Retinal pigment epithelial cell (primary cell): ENCODE measurements around the gene LPAR1.

Experiments used
- DNase-seq: peaks from one replicate; pipeline ENCODE4 v3.0.0-alpha.2; 2010; ENCODE audit warnings: low read depth
- H3K4me3 ChIP-seq: 2 replicates; pipeline ENCODE4 v1.5.1; 2011; ENCODE audit warnings: mild to moderate bottlenecking, low read length, control low read depth, moderate library complexity
- CTCF ChIP-seq: conservative IDR thresholded peaks from 2 replicates; pipeline ENCODE4 v1.5.1; 2011; ENCODE audit warnings: low read depth, low read length, control low read depth, inconsistent platforms

LPAR1 gene

GRCh38 chr9:110968096-110968495 is 70.2 kb downstream of the LPAR1 start:
- no peak overlapping the region for H3K4me3 ChIP-seq
- no peak for DNase-seq
- no peak for TF ChIP-seq CTCF

GRCh38 chr9:110967196-110967595 is 71.1 kb downstream of the LPAR1 start:
- TF ChIP-seq CTCF: no peak
- DNase-seq: no peak
- H3K4me3 ChIP-seq: no peak overlapping the region

GRCh38 chr9:110960288-110960687 is 78.0 kb downstream of the LPAR1 start:
- DNase-seq: no peak
- no peak for TF ChIP-seq CTCF
- H3K4me3 ChIP-seq: no peak overlapping the region

GRCh38 chr9:110958847-110959246 is 79.4 kb downstream of the LPAR1 start:
- no peak for TF ChIP-seq CTCF
- H3K4me3 ChIP-seq: no peak overlapping the region

GRCh38 chr9:110954822-110955291 is 83.4 kb downstream of the LPAR1 start:
- no peak for TF ChIP-seq CTCF
- no peak overlapping the region for H3K4me3 ChIP-seq
- DNase-seq: no peak

More at GRCh38 chr9:110958847-110959246, 79.4 kb downstream of the LPAR1 start:
- DNase-seq: no peak

GRCh38 chr9:110952540-110952859 is 85.8 kb downstream of the LPAR1 start:
- TF ChIP-seq CTCF: no peak
- no peak for DNase-seq
- H3K4me3 ChIP-seq: no peak overlapping the region

- DNase-seq: no peak
- no peak for TF ChIP-seq CTCF
- no peak overlapping the region for H3K4me3 ChIP-seq
These were observed 86.3 kb downstream of the LPAR1 start for GRCh38 chr9:110951805-110952539.
